Right atrium auricular region (tissue), 2 donors: ENCODE measurements around the gene GABARAPL1. TPM values are rescaled to one million over a fixed set of nuclear protein-coding genes. Genes with fewer than 3 reads are reported as not detected.
"Not testable (repeated sequence)": the region's sequence is repeated elsewhere in the genome, so short reads cannot be mapped to it uniquely, and the experiment has no call there.

ENCODE experiments used
- DNase-seq: peaks from one replicate; pipeline ENCODE4 v3.0.0-alpha.2; 2019; ENCODE audit warnings: low spot score
- H3K27ac ChIP-seq, 2 donors: fragments of 200-600 bp; sonication (generic); 1 replicate in 1 of 2; 2 replicates in 1 of 2; pipeline ENCODE4 v1.5.1; 2016 to 2019
- H3K27me3 ChIP-seq, 2 donors: fragments of 200-600 bp; sonication (generic); one replicate each; pipeline versions ENCODE4 v1.5.1 to v1.6.0; 2017 to 2019
- H3K36me3 ChIP-seq: fragments of 200-600 bp; sonication (generic); one replicate; pipeline ENCODE4 v1.5.1; 2016
- H3K4me1 ChIP-seq, 2 donors: fragments of 200-600 bp; sonication (generic); one replicate each; pipeline versions ENCODE4 v1.5.1 to v1.6.0; 2017 to 2019
- H3K4me3 ChIP-seq, 2 donors: fragments of 200-600 bp; sonication (generic); 1 replicate in 1 of 2; 2 replicates in 1 of 2; pipeline ENCODE4 v1.5.1; 2017 to 2019; ENCODE audit warnings: mild to moderate bottlenecking in 1 of 2, moderate library complexity in 1 of 2
- H3K9me3 ChIP-seq, 2 donors: fragments of 200-600 bp; sonication (generic); one replicate each; pipeline ENCODE4 v1.5.1; 2019
- total RNA-seq, 2 donors: library from RNA; depleted of rRNA; stranded (reverse); fragments of >200 nt; gene quantifications; one replicate each; pipeline ENCODE4 v1.1.0, GENCODE V29; 2016
- TF ChIP-seq, protein P1 (sequence below), 2 donors: fragments of 200-600 bp; sonication (generic); IDR thresholded peaks; one replicate each; pipeline ENCODE4 v1.5.1; 2019; ENCODE audit warnings: antibody characterized with exemption in 2 of 2

Gene GABARAPL1
- total RNA-seq, 2 donors from 2014 or later = 180 to 335 TPM

DNA sequence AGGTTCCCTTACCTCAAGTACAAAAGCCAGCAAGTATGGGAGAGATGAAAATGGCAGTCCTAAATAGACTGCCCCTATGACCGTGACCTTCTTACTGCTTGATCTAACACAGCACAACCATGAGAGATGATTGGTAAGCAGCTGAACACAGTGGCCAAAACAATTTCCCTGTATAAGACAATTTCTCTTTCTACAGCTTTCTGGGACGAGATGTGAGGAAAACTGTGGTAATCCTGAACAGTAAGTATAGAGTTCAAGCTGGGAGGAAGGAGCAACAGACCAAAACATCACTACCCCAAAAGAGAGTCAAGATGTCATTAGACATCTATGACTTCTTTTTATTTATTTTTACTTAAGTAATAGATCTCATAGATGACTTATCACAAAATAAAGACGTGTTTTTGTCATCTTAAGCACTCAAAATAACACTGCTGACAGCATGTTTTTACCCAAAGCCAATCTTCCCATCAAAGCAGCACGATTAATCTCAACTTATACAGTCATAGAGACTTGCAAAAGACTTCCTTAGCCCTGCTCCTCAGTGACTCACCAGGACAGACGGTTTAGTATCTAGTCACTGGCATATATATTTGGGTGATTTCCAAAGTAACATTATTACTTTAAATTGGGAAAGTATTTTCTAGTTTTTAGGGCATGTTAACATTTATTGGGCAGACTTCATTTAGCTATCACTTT is 30.2 kb upstream of the GABARAPL1 start:
- TF ChIP-seq, protein P1, sequence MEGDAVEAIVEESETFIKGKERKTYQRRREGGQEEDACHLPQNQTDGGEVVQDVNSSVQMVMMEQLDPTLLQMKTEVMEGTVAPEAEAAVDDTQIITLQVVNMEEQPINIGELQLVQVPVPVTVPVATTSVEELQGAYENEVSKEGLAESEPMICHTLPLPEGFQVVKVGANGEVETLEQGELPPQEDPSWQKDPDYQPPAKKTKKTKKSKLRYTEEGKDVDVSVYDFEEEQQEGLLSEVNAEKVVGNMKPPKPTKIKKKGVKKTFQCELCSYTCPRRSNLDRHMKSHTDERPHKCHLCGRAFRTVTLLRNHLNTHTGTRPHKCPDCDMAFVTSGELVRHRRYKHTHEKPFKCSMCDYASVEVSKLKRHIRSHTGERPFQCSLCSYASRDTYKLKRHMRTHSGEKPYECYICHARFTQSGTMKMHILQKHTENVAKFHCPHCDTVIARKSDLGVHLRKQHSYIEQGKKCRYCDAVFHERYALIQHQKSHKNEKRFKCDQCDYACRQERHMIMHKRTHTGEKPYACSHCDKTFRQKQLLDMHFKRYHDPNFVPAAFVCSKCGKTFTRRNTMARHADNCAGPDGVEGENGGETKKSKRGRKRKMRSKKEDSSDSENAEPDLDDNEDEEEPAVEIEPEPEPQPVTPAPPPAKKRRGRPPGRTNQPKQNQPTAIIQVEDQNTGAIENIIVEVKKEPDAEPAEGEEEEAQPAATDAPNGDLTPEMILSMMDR (IDR thresholded peaks at IDR 0.05) = no peak
- Histone ChIP-seq H3K27ac (no peak overlapping the region), H3K4me3 (no peak overlapping the region), H3K4me1 (no peaks in the 10 kb centered on the region), H3K27me3 (no peaks in the 10 kb centered on the region), H3K36me3 (no peaks in the 10 kb centered on the region), H3K9me3 (no peaks in the 10 kb centered on the region)
- DNase-seq = no peak

GRCh38 chr12:10184261-10184843 is 28.3 kb upstream of the GABARAPL1 start:
- Histone ChIP-seq H3K27ac (no peak overlapping the region), H3K9me3 (no peaks in the 10 kb centered on the region)

DNA sequence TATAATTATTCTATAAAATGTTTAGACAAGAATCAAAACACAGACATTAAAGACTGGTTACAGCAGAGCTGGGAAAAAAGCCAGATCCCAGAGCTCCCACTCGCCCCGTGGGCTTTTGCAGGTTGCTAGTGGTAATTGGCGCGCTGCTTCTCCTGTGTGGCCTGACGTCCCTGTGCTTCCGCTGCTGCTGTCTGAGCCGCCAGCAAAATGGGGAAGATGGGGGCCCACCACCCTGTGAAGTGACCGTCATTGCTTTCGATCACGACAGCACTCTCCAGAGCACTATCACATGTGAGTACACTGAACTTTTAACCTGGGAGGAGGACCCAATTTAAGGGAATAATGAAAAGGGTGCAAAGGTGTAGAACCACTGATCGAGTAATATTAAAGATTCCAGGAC is 26.4 kb upstream of the GABARAPL1 start:
- TF ChIP-seq, protein P1 (IDR thresholded peaks at IDR 0.05) = no peak
- Histone ChIP-seq H3K27me3 (no peaks in the 10 kb centered on the region), H3K36me3 (no peaks in the 10 kb centered on the region), H3K9me3 (no peaks in the 10 kb centered on the region), H3K4me1 (no peaks in the 10 kb centered on the region), H3K4me3 (no peak overlapping the region), H3K27ac (no peak overlapping the region)
- DNase-seq = peak; percentile 66

More at GRCh38 chr12:10184261-10184843, 28.3 kb upstream of the GABARAPL1 start:
- no peaks in the 10 kb centered on the region for H3K4me1 ChIP-seq
- H3K36me3 ChIP-seq = no peaks in the 10 kb centered on the region
- H3K27me3 ChIP-seq = no peaks in the 10 kb centered on the region
- no peak for DNase-seq
- no peak overlapping the region for H3K4me3 ChIP-seq
- TF ChIP-seq, protein P1 (IDR thresholded peaks at IDR 0.05) = no peak

DNA sequence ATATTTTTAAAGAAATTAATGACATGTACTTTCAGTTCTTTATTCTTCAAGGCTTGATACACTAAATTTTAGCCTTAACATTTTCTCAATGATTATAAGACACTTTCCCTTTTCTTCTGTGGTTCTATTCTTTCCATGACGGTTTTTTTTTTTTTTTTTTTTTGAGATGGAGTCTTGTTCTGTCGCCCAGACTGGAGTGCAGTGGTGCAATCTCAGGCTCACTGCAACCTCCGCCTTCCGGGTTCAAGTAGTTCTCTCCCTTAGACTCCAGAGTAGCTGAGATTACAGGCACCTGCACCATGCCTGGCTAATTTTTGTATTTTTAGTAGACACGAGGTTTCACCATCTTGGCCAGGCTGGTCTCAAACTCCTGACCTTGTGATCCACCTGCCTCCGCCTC is 25.7 kb upstream of the GABARAPL1 start:
- not testable (repeated sequence) for H3K4me3 ChIP-seq, H3K27ac ChIP-seq, DNase-seq, H3K9me3 ChIP-seq, H3K4me1 ChIP-seq, H3K36me3 ChIP-seq, H3K27me3 ChIP-seq

DNA sequence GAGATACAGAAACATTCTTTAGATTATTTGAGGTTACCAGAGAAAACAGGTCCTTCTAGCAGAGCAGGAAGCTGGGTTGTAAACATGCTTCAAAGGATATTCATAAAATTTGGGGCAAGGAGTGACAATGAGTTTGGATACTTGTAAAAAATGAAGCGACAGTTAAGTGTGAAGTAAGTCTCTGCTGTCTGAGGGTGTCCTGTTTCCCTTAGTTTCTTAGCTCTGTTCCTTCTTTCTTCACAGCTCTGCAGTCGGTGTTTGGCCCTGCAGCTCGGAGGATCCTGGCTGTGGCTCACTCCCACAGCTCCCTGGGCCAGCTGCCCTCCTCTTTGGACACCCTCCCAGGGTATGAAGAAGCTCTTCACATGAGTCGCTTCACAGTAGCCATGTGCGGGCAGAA is 23.0 kb upstream of the GABARAPL1 start:
- Histone ChIP-seq H3K27ac (no peak overlapping the region), H3K36me3 (no peaks in the 10 kb centered on the region), H3K27me3 (no peaks in the 10 kb centered on the region), H3K4me1 (no peaks in the 10 kb centered on the region), H3K9me3 (no peaks in the 10 kb centered on the region), H3K4me3 (no peak overlapping the region)
- no peak for DNase-seq
- TF ChIP-seq, protein P1 (IDR thresholded peaks at IDR 0.05) = no peak

DNA sequence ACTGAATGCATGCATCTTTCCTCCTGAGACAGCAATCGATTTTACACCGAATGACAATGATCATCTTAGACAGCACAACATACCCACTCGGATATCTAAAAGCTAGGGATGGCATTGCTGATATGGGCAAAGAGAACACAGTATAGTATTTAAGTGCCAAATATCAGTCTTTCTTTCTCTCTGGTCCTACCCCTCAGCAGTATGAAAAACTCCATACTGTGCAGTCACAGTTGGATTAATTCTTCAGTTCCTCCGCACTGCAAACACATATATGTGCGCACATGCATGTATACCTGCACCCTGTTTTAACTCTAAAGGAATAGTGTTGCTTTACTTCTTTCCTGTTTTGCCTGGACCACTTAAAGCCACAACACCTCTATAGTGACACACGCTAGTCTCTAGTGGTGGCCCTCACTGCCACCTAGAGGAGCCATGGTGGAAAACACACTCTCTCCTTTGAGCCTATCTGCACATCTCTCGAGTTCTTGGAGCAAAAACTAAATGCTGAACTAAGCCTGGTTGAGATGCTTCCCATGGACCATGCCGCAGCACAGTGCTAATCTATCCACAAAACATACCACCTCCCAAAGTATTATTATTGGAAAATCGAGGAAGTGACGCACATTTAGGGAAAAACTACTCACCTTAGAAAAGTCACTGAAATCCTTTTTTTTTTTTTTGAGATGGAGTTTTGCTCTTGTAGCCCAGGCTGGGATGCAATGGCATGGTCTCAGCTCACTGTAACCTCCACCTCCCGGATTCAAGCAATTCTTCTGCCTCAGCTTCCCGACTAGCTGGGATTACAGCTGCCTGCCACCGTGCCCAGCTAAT is 21.9 kb upstream of the GABARAPL1 start:
- H3K27me3 ChIP-seq = no peaks in the 10 kb centered on the region
- H3K9me3 ChIP-seq = no peaks in the 10 kb centered on the region
- H3K27ac ChIP-seq = no peak overlapping the region
- TF ChIP-seq, protein P1 (IDR thresholded peaks at IDR 0.05) = peak; percentile 70 to 83
- DNase-seq = peak; percentile 66
- no peaks in the 10 kb centered on the region for H3K4me1 ChIP-seq
- no peaks in the 10 kb centered on the region for H3K36me3 ChIP-seq
- no peak overlapping the region for H3K4me3 ChIP-seq
